Panc1 (cell line): ENCODE data around the gene WDR83.

Experiments used
- CTCF ChIP-seq: fragments of 450-650 bp; IDR thresholded peaks from 2 replicates; pipeline ENCODE4 v1.5.1; 2017; ENCODE audit warnings: mild to moderate bottlenecking
- POLR2AphosphoS5 ChIP-seq: IDR thresholded peaks from 2 replicates; pipeline ENCODE4 v1.6.1; 2012; ENCODE audit warnings: mild to moderate bottlenecking, low read depth, low read length, moderate library complexity

GRCh38 chr19:12656899-12657571, 9.6 kb upstream of the WDR83 start:
- TF ChIP-seq CTCF (no peak), POLR2AphosphoS5 (no peak)
